Spleen (tissue), 11 donors: Measurements from ENCODE around the gene MERTK. TPM values are rescaled to one million over a fixed set of nuclear protein-coding genes. Genes with fewer than 3 reads are reported as not detected.

ENCODE experiments used
- DNase-seq: peaks from one replicate; pipeline ENCODE4 v3.0.0-alpha.2; 2020
- H3K27ac ChIP-seq, 8 donors: fragments of 200-600 bp; sonication (generic) in 7 of 8; 1 replicate in 4 of 8; 2 replicates in 4 of 8; pipeline versions ENCODE4 v1.5.0 to v1.8.0; 2016 to 2021; ENCODE audit warnings: inconsistent platforms in 4 of 8, mild to moderate bottlenecking in 4 of 8, moderate library complexity in 1 of 8
- H3K27me3 ChIP-seq, 7 donors: fragments of 200-600 bp; sonication (generic) in 6 of 7; replicated peaks in 1 of 7; 1 replicate in 4 of 7; 2 replicates in 3 of 7; pipeline versions ENCODE4 v1.5.0 to v1.8.0; 2016 to 2021; ENCODE audit warnings: inconsistent platforms in 3 of 7, mild to moderate bottlenecking in 1 of 7
- H3K36me3 ChIP-seq, 6 donors: fragments of 200-600 bp; sonication (generic) in 5 of 6; 1 replicate in 4 of 6; 2 replicates in 2 of 6; pipeline versions ENCODE4 v1.5.0 to v1.8.0; 2016 to 2021; ENCODE audit warnings: inconsistent platforms in 2 of 6
- H3K4me1 ChIP-seq, 6 donors: fragments of 200-600 bp; sonication (generic) in 5 of 6; 1 replicate in 3 of 6; 2 replicates in 3 of 6; pipeline versions ENCODE4 v1.5.0 to v1.8.0; 2016 to 2021; ENCODE audit warnings: inconsistent platforms in 3 of 6
- H3K4me3 ChIP-seq, 8 donors: fragments of 200-600 bp; sonication (generic) in 7 of 8; 1 replicate in 4 of 8; 2 replicates in 4 of 8; pipeline versions ENCODE4 v1.5.0 to v1.8.0; 2016 to 2021; ENCODE audit warnings: inconsistent platforms in 4 of 8, mild to moderate bottlenecking in 4 of 8, moderate library complexity in 2 of 8
- H3K9me3 ChIP-seq, 8 donors: fragments of 200-600 bp; sonication (generic) in 7 of 8; 1 replicate in 4 of 8; 2 replicates in 4 of 8; pipeline versions ENCODE4 v1.5.0 to v1.8.0; 2016 to 2021; ENCODE audit warnings: inconsistent platforms in 4 of 8
- POLR2A ChIP-seq, 3 donors: fragments of 450-650 bp; IDR thresholded peaks; one replicate each; pipeline ENCODE4 v1.5.1; 2017; ENCODE audit warnings: antibody characterized with exemption in 3 of 3, mild to moderate bottlenecking in 1 of 3
- POLR2AphosphoS5 ChIP-seq, 3 donors: sonication (generic); formaldehyde crosslinking; IDR thresholded peaks; one replicate each; pipeline ENCODE4 v1.5.1; 2017; ENCODE audit warnings: antibody characterized with exemption in 3 of 3
- WGBS, 5 donors: extraction: QIAGEN DNeasy Blood & Tissue Kit in 3 of 5; methylation state at CpG; one replicate each; pipeline versions ENCODE4 v1.1.5 to v1.1.7; 2013 to 2018; 5-methylcytosine and 5-hydroxymethylcytosine counted together
- intact Hi-C: fragments of 100-400 bp; cut with DNase I; formaldehyde crosslinking; loops from one replicate; pipeline ENCODE4 v1.15.0; 2023; ENCODE audit warnings: low total_unique reads
- polyA plus RNA-seq, 3 donors: library from polyadenylated mRNA; stranded (reverse); fragments of 200-250 nt; gene quantifications; one replicate each; pipeline ENCODE4 v1.2.1, GENCODE V29; 2013
- total RNA-seq, 7 donors: library from RNA; depleted of rRNA in 3 of 7; stranded (reverse); fragments of >200 nt in 3 of 7; fragmentation: NEBNext Ultra II Directional in 4 of 7; extraction: Animal tissue kit (Norgen Biotek cat#: 25700) in 4 of 7; gene quantifications; one replicate each; pipeline versions ENCODE4 v1.1.0 to v1.2.1, GENCODE V29; 2016 to 2021
- TF ChIP-seq, protein P1 (sequence below), 11 experiments: fragments of 200-600 bp in 7 of 11; fragments of 450-650 bp in 4 of 11; sonication (generic) in 4 of 11; IDR thresholded peaks in 8 of 11; conservative IDR thresholded peaks in 3 of 11; 1 replicate in 7 of 11; 2 replicates in 4 of 11; pipeline versions ENCODE4 v1.4.0 to v1.8.0; 2016 to 2021; ENCODE audit warnings: antibody characterized with exemption in 11 of 11, inconsistent platforms in 4 of 11, mild to moderate bottlenecking in 1 of 11
- donor health status: healthy with polysubstance abuse.
- donor health status: DM: no; HTN: no; CAD: no; lungs with moderate emphysema.
- donor health status: DM: no; HTN: no; CAD: no.
- donor health status: Bipolar disorder and iron deficiency.
- donor health status: healthy.
- donor health status: DM: no; HTN: no; CAD: no.
- donor health status: DM: yes; HTN: yes; CAD: no.

The MERTK gene
- total and polyA plus RNA-seq, 10 donors: 6.9 to 127 (median 49.7) TPM

DNA sequence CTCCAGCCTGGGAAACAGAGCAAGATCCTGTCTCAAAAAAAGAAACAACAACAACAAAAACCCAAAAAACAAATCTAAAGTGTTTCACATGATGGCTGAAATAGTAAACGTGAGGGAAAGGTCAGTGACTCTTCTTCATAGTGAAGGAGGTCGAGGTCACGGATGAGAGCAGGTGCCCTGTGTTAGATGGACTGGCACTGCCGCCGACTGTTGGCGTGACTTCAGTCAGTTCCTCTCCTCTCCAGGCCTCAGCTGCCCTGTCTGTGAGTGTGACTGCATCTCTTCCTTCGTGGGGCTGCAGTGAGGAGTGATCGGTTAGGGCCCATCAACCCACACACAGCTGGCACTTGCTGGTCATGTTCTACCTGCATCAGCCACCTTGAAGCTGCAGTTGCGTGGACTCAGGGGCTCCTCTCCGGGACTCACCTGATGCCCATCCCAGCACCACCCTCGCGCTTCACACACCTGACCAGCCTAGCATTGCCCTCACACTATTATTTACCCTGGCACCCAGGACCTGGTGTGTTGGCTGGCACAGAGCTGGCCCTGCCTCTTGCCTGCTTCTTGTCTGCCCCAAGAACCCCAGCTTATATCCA lies 126.6 kb downstream of the MERTK start:
- H3K36me3 ChIP-seq: peaks cover 0 to 59% (median 0%) of the 10 kb centered on the region in 6 donors
- no peaks in the 10 kb centered on the region for H3K27me3 ChIP-seq
- no peak overlapping the region for H3K4me3 ChIP-seq
- 85 to 93% (median 92%) methylated on average over 12 of the region's 12 CpGs for WGBS, 5 donors
- intact Hi-C loops: no loop called here
- DNase-seq: no peak
- H3K27ac ChIP-seq: peak overlapping the region in 4 of 8 donors; percentile 33 to 72 (median 52)
- TF ChIP-seq POLR2A (IDR thresholded peaks at IDR 0.05): no peak
- TF ChIP-seq POLR2AphosphoS5 (IDR thresholded peaks at IDR 0.05): peak in 1 of 3 donors; percentile 20
- TF ChIP-seq, protein P1, sequence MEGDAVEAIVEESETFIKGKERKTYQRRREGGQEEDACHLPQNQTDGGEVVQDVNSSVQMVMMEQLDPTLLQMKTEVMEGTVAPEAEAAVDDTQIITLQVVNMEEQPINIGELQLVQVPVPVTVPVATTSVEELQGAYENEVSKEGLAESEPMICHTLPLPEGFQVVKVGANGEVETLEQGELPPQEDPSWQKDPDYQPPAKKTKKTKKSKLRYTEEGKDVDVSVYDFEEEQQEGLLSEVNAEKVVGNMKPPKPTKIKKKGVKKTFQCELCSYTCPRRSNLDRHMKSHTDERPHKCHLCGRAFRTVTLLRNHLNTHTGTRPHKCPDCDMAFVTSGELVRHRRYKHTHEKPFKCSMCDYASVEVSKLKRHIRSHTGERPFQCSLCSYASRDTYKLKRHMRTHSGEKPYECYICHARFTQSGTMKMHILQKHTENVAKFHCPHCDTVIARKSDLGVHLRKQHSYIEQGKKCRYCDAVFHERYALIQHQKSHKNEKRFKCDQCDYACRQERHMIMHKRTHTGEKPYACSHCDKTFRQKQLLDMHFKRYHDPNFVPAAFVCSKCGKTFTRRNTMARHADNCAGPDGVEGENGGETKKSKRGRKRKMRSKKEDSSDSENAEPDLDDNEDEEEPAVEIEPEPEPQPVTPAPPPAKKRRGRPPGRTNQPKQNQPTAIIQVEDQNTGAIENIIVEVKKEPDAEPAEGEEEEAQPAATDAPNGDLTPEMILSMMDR (IDR thresholded peaks at IDR 0.05 in 8 of 11, conservative IDR thresholded peaks at IDR 0.05 in 3 of 11): no peak
- H3K9me3 ChIP-seq: no peaks in the 10 kb centered on the region
- H3K4me1 ChIP-seq: peaks cover 0 to 20% (median 2%) of the 10 kb centered on the region in 6 donors

DNA sequence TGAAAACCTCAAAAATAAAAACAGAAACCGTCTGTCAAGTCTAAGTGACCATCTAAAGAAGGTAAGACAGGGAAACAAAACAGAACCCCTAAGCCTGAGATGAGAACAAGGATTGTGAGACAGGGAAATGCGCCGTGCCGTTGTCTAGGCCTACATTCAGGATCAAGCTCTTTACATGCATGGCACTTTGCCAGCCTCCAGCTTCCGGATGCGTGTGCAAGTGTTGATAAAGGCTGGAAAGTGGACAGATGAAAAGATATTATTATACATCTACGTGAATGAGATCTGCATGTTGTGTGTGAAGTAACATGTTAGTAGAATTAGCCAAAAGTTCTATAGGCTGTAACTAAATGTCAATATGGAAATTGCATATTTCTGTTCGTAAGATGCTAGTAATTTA lies 128.1 kb downstream of the MERTK start:
- Histone ChIP-seq H3K27ac (peak overlapping the region in 3 of 8 donors; percentile 16 to 22 (median 16)), H3K9me3 (no peaks in the 10 kb centered on the region), H3K36me3 (peaks cover 0 to 44% (median 0%) of the 10 kb centered on the region in 6 donors), H3K4me3 (no peak overlapping the region), H3K27me3 (no peaks in the 10 kb centered on the region), H3K4me1 (peaks cover 0 to 27% (median 4%) of the 10 kb centered on the region in 6 donors)
- no peak for DNase-seq
- intact Hi-C loops: no loop called here
- no peak for TF ChIP-seq POLR2A (IDR thresholded peaks at IDR 0.05)
- TF ChIP-seq POLR2AphosphoS5 (IDR thresholded peaks at IDR 0.05): peak in 1 of 3 donors; percentile 75
- WGBS, 5 donors: 61 to 69% (median 65%) methylated on average over 8 of the region's 8 CpGs

DNA sequence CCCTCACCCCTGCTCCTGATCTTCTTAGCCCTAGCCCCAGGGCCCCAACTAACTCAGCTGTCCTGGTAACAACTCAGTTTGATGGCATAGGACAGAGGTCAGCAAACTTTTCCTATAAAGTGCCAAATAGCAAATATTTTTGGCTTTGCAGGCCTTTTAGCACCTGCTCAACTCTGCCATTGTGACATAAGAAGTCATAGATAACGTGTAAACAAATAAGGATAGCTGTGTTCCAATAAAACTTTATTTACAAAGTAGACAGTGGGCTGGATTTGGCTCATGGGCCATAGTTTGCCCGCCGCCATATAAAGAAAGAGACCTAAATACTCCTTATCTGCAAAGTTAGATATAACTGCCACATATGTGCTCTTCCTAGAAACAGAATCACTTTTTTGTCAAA lies 129.4 kb downstream of the MERTK start:
- peaks cover 0 to 31% (median 14%) of the 10 kb centered on the region in 6 donors for H3K4me1 ChIP-seq
- WGBS, 5 donors: 88 to 95% (median 92%) methylated on average over 3 of the region's 3 CpGs
- intact Hi-C loops: no loop called here
- H3K27ac ChIP-seq: peak overlapping the region in 1 of 8 donors; percentile 4
- H3K27me3 ChIP-seq: no peaks in the 10 kb centered on the region
- no peak for DNase-seq
- no peaks in the 10 kb centered on the region for H3K9me3 ChIP-seq
- H3K36me3 ChIP-seq: peaks cover 0 to 31% (median 0%) of the 10 kb centered on the region in 6 donors
- TF ChIP-seq, protein P1 (IDR thresholded peaks at IDR 0.05 in 8 of 11, conservative IDR thresholded peaks at IDR 0.05 in 3 of 11): no peak
- TF ChIP-seq POLR2AphosphoS5 (IDR thresholded peaks at IDR 0.05) (no peak), POLR2A (IDR thresholded peaks at IDR 0.05) (no peak)
- H3K4me3 ChIP-seq: no peak overlapping the region

DNA sequence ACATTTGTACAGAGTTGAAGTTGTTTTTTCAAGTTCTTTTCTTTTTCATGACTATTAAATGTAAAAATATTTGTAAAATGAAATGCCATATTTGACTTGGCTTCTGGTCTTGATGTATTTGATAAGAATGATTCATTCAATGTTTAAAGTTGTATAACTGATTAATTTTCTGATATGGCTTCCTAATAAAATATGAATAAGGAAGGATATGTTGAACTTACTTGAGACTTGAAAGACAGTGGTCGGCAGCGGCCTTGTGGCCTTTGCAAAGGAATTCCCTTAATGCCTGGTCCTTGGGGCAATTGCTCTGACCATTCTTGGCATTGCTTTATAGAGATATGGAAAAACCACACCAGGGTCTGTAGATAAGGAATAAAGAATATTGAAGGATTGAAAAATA lies 130.8 kb downstream of the MERTK start:
- Histone ChIP-seq H3K27ac (peak overlapping the region in 4 of 8 donors; percentile 73 to 77 (median 74)), H3K4me3 (no peak overlapping the region), H3K9me3 (no peaks in the 10 kb centered on the region), H3K4me1 (peaks cover 0 to 45% (median 18%) of the 10 kb centered on the region in 6 donors), H3K27me3 (no peaks in the 10 kb centered on the region), H3K36me3 (peaks cover 0 to 23% (median 0%) of the 10 kb centered on the region in 6 donors)
- no peak for DNase-seq
- WGBS, 5 donors: 91 to 97% (median 92%) methylated on average over 2 of the region's 2 CpGs
- intact Hi-C loops: no loop called here
- TF ChIP-seq POLR2AphosphoS5 (IDR thresholded peaks at IDR 0.05): no peak

DNA sequence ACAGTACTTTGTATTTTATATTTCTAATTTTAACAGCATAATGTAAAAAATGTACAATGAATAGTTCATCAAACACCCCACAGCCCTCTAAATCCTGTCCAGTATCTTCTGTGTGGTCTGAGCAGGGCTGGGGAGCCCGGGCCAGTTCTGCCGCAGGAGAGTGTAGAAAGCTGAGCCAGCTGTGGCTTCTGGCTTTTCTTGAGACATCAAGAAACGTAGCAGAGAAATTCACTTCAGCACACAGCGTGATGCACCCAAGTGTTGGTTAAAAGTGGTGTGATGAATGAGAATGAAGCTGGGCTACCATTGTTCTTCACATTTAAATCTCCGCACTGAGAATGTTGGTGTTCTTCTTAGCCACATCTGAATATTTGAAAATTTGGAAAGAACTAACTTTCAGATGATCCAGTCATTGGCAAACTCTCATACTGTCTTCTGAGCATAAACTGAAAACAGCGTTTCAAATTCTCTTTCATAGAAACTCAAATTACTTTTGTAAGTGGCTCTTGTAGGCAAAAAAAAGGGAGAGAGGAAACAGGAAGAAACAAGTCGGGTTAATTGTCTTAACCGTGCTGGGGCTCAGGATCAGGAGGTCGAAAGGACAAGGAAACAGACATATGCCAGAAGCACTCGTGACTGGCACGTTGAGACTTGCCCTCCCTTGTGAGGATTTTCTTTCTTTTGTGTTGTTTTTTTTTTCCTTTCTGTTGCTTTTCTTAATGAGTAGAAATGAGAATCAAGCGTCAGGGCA lies 133.2 kb downstream of the MERTK start:
- TF ChIP-seq, protein P1 (IDR thresholded peaks at IDR 0.05 in 8 of 11, conservative IDR thresholded peaks at IDR 0.05 in 3 of 11): no peak
- TF ChIP-seq POLR2AphosphoS5 (IDR thresholded peaks at IDR 0.05) (peak in 1 of 3 donors; percentile 57), POLR2A (IDR thresholded peaks at IDR 0.05) (peak in 1 of 3 donors; percentile 8)
- H3K36me3 ChIP-seq: peaks cover 0 to 11% (median 0%) of the 10 kb centered on the region in 6 donors
- no peaks in the 10 kb centered on the region for H3K27me3 ChIP-seq
- H3K27ac ChIP-seq: peak overlapping the region in 7 of 8 donors; percentile 64 to 77 (median 73)
- WGBS, 5 donors: 17 to 21% (median 19%) methylated on average over 12 of the region's 12 CpGs
- no peak overlapping the region for H3K4me3 ChIP-seq
- H3K4me1 ChIP-seq: peaks cover 0 to 43% (median 16%) of the 10 kb centered on the region in 6 donors
- no peak for DNase-seq
- H3K9me3 ChIP-seq: peaks cover 0 to 11% (median 2%) of the 10 kb centered on the region in 8 donors
- intact Hi-C loops: no loop called here
